ENCODE results near the gene HOXA9.

Gene HOXA9

GRCh38 chr7:27180431-27181420, 15.4 kb upstream of the HOXA9 start:
- peaks cover 100% of the 10 kb centered on the region for H3K27me3 ChIP-seq (ENCODE audit: control insufficient read depth, insufficient read depth, low read length, poor library complexity, severe bottlenecking)

GRCh38 chr7:27179503-27180430, 14.4 kb upstream of the HOXA9 start:
- no peak overlapping the region for H3K27ac ChIP-seq (ENCODE audit: insufficient read depth, low read depth, low read length, poor library complexity, severe bottlenecking)

More at GRCh38 chr7:27180431-27181420, 15.4 kb upstream of the HOXA9 start:
- Histone ChIP-seq H3K9me3 (ENCODE audit: control insufficient read depth, low read length) (no peaks in the 10 kb centered on the region), H3K27ac (ENCODE audit: insufficient read depth, low read depth, low read length, poor library complexity, severe bottlenecking) (no peak overlapping the region), H3K36me3 (ENCODE audit: control insufficient read depth, insufficient read depth, low read length) (no peaks in the 10 kb centered on the region), H3K4me1 (ENCODE audit: control insufficient read depth, insufficient read depth, low read length) (no peaks in the 10 kb centered on the region), H3K4me3 (ENCODE audit: insufficient read depth, low read depth, low read length) (no peak overlapping the region)
- WGBS, 2 experiments: 30 to 37% methylated on average over 12 of the region's 12 CpGs

GRCh38 chr7:27179030-27179429, 13.7 kb upstream of the HOXA9 start:
- 7 to 12% methylated on average over 14 of the region's 14 CpGs for WGBS, 2 experiments
- Histone ChIP-seq H3K36me3 (ENCODE audit: control insufficient read depth, insufficient read depth, low read length) (no peaks in the 10 kb centered on the region), H3K27me3 (ENCODE audit: control insufficient read depth, insufficient read depth, low read length, poor library complexity, severe bottlenecking) (peaks cover 100% of the 10 kb centered on the region), H3K9me3 (ENCODE audit: control insufficient read depth, low read length) (no peaks in the 10 kb centered on the region), H3K4me3 (ENCODE audit: insufficient read depth, low read depth, low read length) (no peak overlapping the region), H3K4me1 (ENCODE audit: control insufficient read depth, insufficient read depth, low read length) (no peaks in the 10 kb centered on the region), H3K27ac (ENCODE audit: insufficient read depth, low read depth, low read length, poor library complexity, severe bottlenecking) (no peak overlapping the region)

More at GRCh38 chr7:27179503-27180430, 14.4 kb upstream of the HOXA9 start:
- no peaks in the 10 kb centered on the region for H3K9me3 ChIP-seq (ENCODE audit: control insufficient read depth, low read length)
- 4 to 7% methylated on average over 56 of the region's 56 CpGs for WGBS, 2 experiments
- no peak overlapping the region for H3K4me3 ChIP-seq (ENCODE audit: insufficient read depth, low read depth, low read length)
- no peaks in the 10 kb centered on the region for H3K4me1 ChIP-seq (ENCODE audit: control insufficient read depth, insufficient read depth, low read length)
- no peaks in the 10 kb centered on the region for H3K36me3 ChIP-seq (ENCODE audit: control insufficient read depth, insufficient read depth, low read length)
- H3K27me3 ChIP-seq (ENCODE audit: control insufficient read depth, insufficient read depth, low read length, poor library complexity, severe bottlenecking): peaks cover 100% of the 10 kb centered on the region

GRCh38 chr7:27178366-27178765, 13.0 kb upstream of the HOXA9 start:
- no peak overlapping the region for H3K4me3 ChIP-seq (ENCODE audit: insufficient read depth, low read depth, low read length)
- H3K4me1 ChIP-seq (ENCODE audit: control insufficient read depth, insufficient read depth, low read length): no peaks in the 10 kb centered on the region
- H3K36me3 ChIP-seq (ENCODE audit: control insufficient read depth, insufficient read depth, low read length): no peaks in the 10 kb centered on the region
- no peaks in the 10 kb centered on the region for H3K9me3 ChIP-seq (ENCODE audit: control insufficient read depth, low read length)
- no peak overlapping the region for H3K27ac ChIP-seq (ENCODE audit: insufficient read depth, low read depth, low read length, poor library complexity, severe bottlenecking)
- peaks cover 100% of the 10 kb centered on the region for H3K27me3 ChIP-seq (ENCODE audit: control insufficient read depth, insufficient read depth, low read length, poor library complexity, severe bottlenecking)
- WGBS, 2 experiments: 20 to 31% methylated on average over 6 of the region's 6 CpGs

GRCh38 chr7:27177795-27178320, 12.5 kb upstream of the HOXA9 start:
- no peak overlapping the region for H3K27ac ChIP-seq (ENCODE audit: insufficient read depth, low read depth, low read length, poor library complexity, severe bottlenecking)
- peaks cover 100% of the 10 kb centered on the region for H3K27me3 ChIP-seq (ENCODE audit: control insufficient read depth, insufficient read depth, low read length, poor library complexity, severe bottlenecking)
- no peak overlapping the region for H3K4me3 ChIP-seq (ENCODE audit: insufficient read depth, low read depth, low read length)
- no peaks in the 10 kb centered on the region for H3K36me3 ChIP-seq (ENCODE audit: control insufficient read depth, insufficient read depth, low read length)
- H3K4me1 ChIP-seq (ENCODE audit: control insufficient read depth, insufficient read depth, low read length): no peaks in the 10 kb centered on the region
- H3K9me3 ChIP-seq (ENCODE audit: control insufficient read depth, low read length): no peaks in the 10 kb centered on the region
- 28 to 31% methylated on average over 5 of the region's 5 CpGs for WGBS, 2 experiments

- Histone ChIP-seq H3K4me3 (ENCODE audit: insufficient read depth, low read depth, low read length) (no peak overlapping the region), H3K9me3 (ENCODE audit: control insufficient read depth, low read length) (no peaks in the 10 kb centered on the region), H3K27me3 (ENCODE audit: control insufficient read depth, insufficient read depth, low read length, poor library complexity, severe bottlenecking) (peaks cover 100% of the 10 kb centered on the region), H3K36me3 (ENCODE audit: control insufficient read depth, insufficient read depth, low read length) (no peaks in the 10 kb centered on the region), H3K4me1 (ENCODE audit: control insufficient read depth, insufficient read depth, low read length) (no peaks in the 10 kb centered on the region), H3K27ac (ENCODE audit: insufficient read depth, low read depth, low read length, poor library complexity, severe bottlenecking) (no peak overlapping the region)
- WGBS, 2 experiments: 19 to 22% methylated on average over 22 of the region's 22 CpGs
Observed at GRCh38 chr7:27176962-27177794, 11.8 kb upstream of the HOXA9 start.

GRCh38 chr7:27176524-27176845, 11.1 kb upstream of the HOXA9 start:
- Histone ChIP-seq H3K27me3 (ENCODE audit: control insufficient read depth, insufficient read depth, low read length, poor library complexity, severe bottlenecking) (peaks cover 100% of the 10 kb centered on the region), H3K4me3 (ENCODE audit: insufficient read depth, low read depth, low read length) (no peak overlapping the region), H3K9me3 (ENCODE audit: control insufficient read depth, low read length) (no peaks in the 10 kb centered on the region), H3K36me3 (ENCODE audit: control insufficient read depth, insufficient read depth, low read length) (no peaks in the 10 kb centered on the region), H3K27ac (ENCODE audit: insufficient read depth, low read depth, low read length, poor library complexity, severe bottlenecking) (no peak overlapping the region), H3K4me1 (ENCODE audit: control insufficient read depth, insufficient read depth, low read length) (no peaks in the 10 kb centered on the region)
- 54 to 62% methylated on average over 3 of the region's 3 CpGs for WGBS, 2 experiments

GRCh38 chr7:27175626-27176523, 10.5 kb upstream of the HOXA9 start:
- 8 to 10% methylated on average over 40 of the region's 40 CpGs for WGBS, 2 experiments
- Histone ChIP-seq H3K27ac (ENCODE audit: insufficient read depth, low read depth, low read length, poor library complexity, severe bottlenecking) (no peak overlapping the region), H3K36me3 (ENCODE audit: control insufficient read depth, insufficient read depth, low read length) (no peaks in the 10 kb centered on the region), H3K4me1 (ENCODE audit: control insufficient read depth, insufficient read depth, low read length) (no peaks in the 10 kb centered on the region), H3K27me3 (ENCODE audit: control insufficient read depth, insufficient read depth, low read length, poor library complexity, severe bottlenecking) (peaks cover 100% of the 10 kb centered on the region), H3K9me3 (ENCODE audit: control insufficient read depth, low read length) (no peaks in the 10 kb centered on the region), H3K4me3 (ENCODE audit: insufficient read depth, low read depth, low read length) (no peak overlapping the region)
